Erythroblast (primary cell): ENCODE measurements around the gene SFMBT2.

Source experiments
- GATA1 ChIP-seq: IDR thresholded peaks from 2 replicates; pipeline ENCODE4 v1.6.1; 2011; ENCODE audit warnings: low read depth, mild to moderate bottlenecking, control low read depth, low read length, moderate library complexity
- POLR2A ChIP-seq: IDR thresholded peaks from 2 replicates; pipeline ENCODE4 v1.6.1; 2011; ENCODE audit warnings: mild to moderate bottlenecking, low read length

DNA sequence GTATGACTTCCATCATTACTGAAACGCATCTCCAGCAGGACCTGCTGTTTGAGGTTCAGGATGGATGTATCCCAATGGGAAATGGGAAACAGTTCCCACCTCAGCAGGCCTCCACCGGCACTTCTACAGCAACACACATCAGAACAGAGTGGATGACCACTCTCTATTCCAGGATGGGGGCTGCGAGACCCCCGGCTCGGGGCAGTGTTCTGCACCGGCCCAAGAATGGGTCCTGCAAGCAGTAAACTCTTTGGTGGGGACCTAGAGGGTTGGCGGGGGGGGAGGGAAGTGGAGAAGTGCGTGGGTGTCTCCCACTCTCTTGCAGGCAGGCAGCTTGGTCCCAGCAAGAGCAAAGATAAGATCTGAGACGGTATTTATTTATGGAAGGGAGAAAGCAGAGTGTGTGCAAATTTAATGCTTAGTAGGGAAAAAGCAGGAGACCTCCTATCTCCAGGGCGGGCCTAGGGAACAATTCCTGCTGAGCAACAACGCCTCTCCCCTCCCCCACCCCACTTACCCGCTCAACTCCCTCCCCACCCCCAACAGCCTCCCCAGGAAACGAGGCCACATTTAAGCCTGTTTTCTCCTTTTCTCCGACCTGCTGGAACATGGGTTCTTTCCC, 4.0 kb downstream of the SFMBT2 start:
- TF ChIP-seq GATA1 (no peak), POLR2A (no peak)
